GM12801 (cell line): Measurements from ENCODE around the gene MYL7.

ENCODE experiments used
- CTCF ChIP-seq: IDR thresholded peaks from one replicate; pipeline ENCODE4 v1.5.1; 2011; ENCODE audit warnings: control low read depth; ENCODE audit not compliant: insufficient read length; ENCODE audit errors: extremely low read depth

Gene MYL7

GRCh38 chr7:44142028-44142427 lies 896 bp upstream of the MYL7 start:
- TF ChIP-seq CTCF, result no peak

GRCh38 chr7:44140341-44140740 lies 791 bp downstream of the MYL7 start:
- no peak for TF ChIP-seq CTCF

- no peak for TF ChIP-seq CTCF
These were observed 1.7 kb downstream of the MYL7 start for GRCh38 chr7:44139311-44140010.

GRCh38 chr7:44138698-44139097 lies 2.4 kb downstream of the MYL7 start:
- no peak for TF ChIP-seq CTCF

GRCh38 chr7:44136731-44137130 lies 4.4 kb downstream of the MYL7 start:
- no peak for TF ChIP-seq CTCF

GRCh38 chr7:44134943-44135628 lies 6.0 kb downstream of the MYL7 start:
- TF ChIP-seq CTCF, result no peak

- no peak for TF ChIP-seq CTCF
These were observed 7.8 kb downstream of the MYL7 start for GRCh38 chr7:44133295-44133694.
